Hematopoietic multipotent progenitor cell (in vitro differentiated cells): Measurements from ENCODE around the gene ABCC3. TPM values are rescaled to one million over a fixed set of nuclear protein-coding genes. Genes with fewer than 3 reads are reported as not detected.

ENCODE experiments used
- DNase-seq, 3 donors: peaks; one replicate each; pipeline ENCODE4 v3.0.0-alpha.2; 2011 to 2015; ENCODE audit warnings: low read depth in 2 of 3, low spot score in 2 of 3
- total RNA-seq: library from RNA; depleted of rRNA; stranded (reverse); fragments of >200 nt; gene quantifications from one replicate; pipeline ENCODE4 v1.2.3, GENCODE V29; 2012

Gene ABCC3
- total RNA-seq, 1 donor: 1.6 TPM

- DNase-seq: no peak
These were observed 6.7 kb downstream of the ABCC3 start for GRCh38 chr17:50641357-50641756.

- DNase-seq: no peak
These were observed 7.5 kb downstream of the ABCC3 start for GRCh38 chr17:50642071-50642721.

GRCh38 chr17:50642722-50643656 lies 8.3 kb downstream of the ABCC3 start:
- no peak for DNase-seq

- no peak for DNase-seq
These were observed 11.3 kb downstream of the ABCC3 start for GRCh38 chr17:50645748-50646682.

- DNase-seq: no peak
These were observed 12.5 kb downstream of the ABCC3 start for GRCh38 chr17:50647187-50647586.

- DNase-seq: no peak
These were observed 14.6 kb downstream of the ABCC3 start for GRCh38 chr17:50649042-50649908.

- DNase-seq: no peak
These were observed 17.0 kb downstream of the ABCC3 start for GRCh38 chr17:50651661-50652060.

- no peak for DNase-seq
These were observed 19.1 kb downstream of the ABCC3 start for GRCh38 chr17:50653738-50654137.

GRCh38 chr17:50656509-50656908 lies 21.8 kb downstream of the ABCC3 start:
- no peak for DNase-seq

GRCh38 chr17:50657054-50657453 lies 22.4 kb downstream of the ABCC3 start:
- DNase-seq: no peak

- no peak for DNase-seq
These were observed 22.9 kb downstream of the ABCC3 start for GRCh38 chr17:50657627-50658026.

GRCh38 chr17:50658616-50659015 lies 23.9 kb downstream of the ABCC3 start:
- no peak for DNase-seq

GRCh38 chr17:50659179-50659578 lies 24.5 kb downstream of the ABCC3 start:
- no peak for DNase-seq

- no peak for DNase-seq
These were observed 25.6 kb downstream of the ABCC3 start for GRCh38 chr17:50660042-50660886.

- DNase-seq: no peak
These were observed 26.2 kb downstream of the ABCC3 start for GRCh38 chr17:50660887-50661345.

- DNase-seq: peak in 1 of 3 donors; percentile 13
These were observed 26.7 kb downstream of the ABCC3 start for GRCh38 chr17:50661348-50661747.

- DNase-seq: peak in 2 of 3 donors; percentile 69 to 71
These were observed 27.2 kb downstream of the ABCC3 start for GRCh38 chr17:50661795-50662391.

GRCh38 chr17:50662632-50663225 lies 28.0 kb downstream of the ABCC3 start:
- no peak for DNase-seq
